ENCODE results near the gene GRIK4. TPM values are rescaled to one million over a fixed set of nuclear protein-coding genes. Genes with fewer than 3 reads are reported as not detected.
A peak's percentile ranks its signal among the peaks of the same experiment; 100 is the strongest.

GRIK4 gene
- total RNA-seq, 3 donors from 2014 or later (not counting 1 experiment from before 2014, with no cell fraction given), result 2.2 to 32.3 (median 21.9) TPM

DNA sequence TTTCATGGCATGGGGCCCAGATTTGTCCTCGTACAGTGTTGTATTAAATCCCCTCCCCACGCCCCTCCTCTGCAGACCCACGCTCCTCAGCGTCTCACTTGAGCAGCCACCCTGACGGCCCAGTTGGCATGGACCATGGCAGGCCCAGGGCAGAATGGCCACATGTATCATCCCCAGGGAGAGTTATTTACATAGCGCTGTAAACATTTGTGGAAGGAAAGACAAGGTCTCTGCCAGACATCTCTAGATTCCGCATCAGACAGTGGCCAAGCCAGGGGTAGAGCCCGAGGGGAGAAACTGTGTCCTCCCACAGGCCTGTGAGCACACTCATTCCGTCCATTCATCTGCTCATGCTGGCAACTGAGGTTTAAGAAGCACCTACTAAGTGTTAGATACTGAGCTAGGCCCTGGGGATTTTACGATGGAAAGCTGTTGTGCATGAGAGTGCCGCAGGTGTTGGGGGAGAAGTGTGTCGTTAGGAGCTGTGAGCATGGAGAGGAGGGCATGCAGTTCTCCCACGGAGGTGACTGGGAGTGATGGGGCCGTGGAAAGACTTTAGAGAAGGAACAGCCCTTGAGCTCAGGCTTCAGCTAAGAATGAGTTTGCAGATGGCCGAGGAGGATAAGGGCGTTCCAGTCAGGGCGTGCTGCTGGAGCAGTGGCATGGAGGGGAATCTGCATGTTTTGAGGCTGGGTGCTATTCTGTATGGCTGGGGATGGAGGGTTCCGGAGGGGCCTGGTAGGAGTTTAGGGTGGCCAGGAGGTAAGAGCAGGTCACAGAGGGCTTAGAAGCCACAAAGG lies 94.9 kb downstream of the GRIK4 start:
- Mint-ChIP-seq H3K4me3 (no peak overlapping the region), H3K27ac (peak overlapping the region in 1 of 2 donors; percentile 58), H3K36me3 (no peaks in the 10 kb centered on the region), H3K4me1 (peaks cover 0 to 28% of the 10 kb centered on the region in 2 donors), H3K9me3 (no peaks in the 10 kb centered on the region), H3K27me3 (ENCODE audit: low read depth in 2 of 2) (peaks cover 0 to 3% of the 10 kb centered on the region in 2 donors)
- intact Hi-C loops (cut with micrococcal nuclease), result no loop called here
- ATAC-seq, result no peak
- Histone ChIP-seq H3K4me3 (ENCODE audit: low read length) (no peak overlapping the region), H3K27ac (ENCODE audit: low read length) (no peak overlapping the region), H3K4me1 (ENCODE audit: control insufficient read depth, insufficient read depth, low read length) (no peaks in the 10 kb centered on the region), H3K36me3 (ENCODE audit: control insufficient read depth, insufficient read depth, low read length) (no peaks in the 10 kb centered on the region), H3K27me3 (ENCODE audit: control insufficient read depth, insufficient read depth, low read length) (no peaks in the 10 kb centered on the region), H3K9me3 (ENCODE audit: control insufficient read depth, insufficient read depth, low read length) (no peaks in the 10 kb centered on the region)
- no peak for DNase-seq
- WGBS (ENCODE audit: insufficient coverage), result 92% methylated on average over 18 of the region's 18 CpGs
- TF ChIP-seq, protein P1, sequence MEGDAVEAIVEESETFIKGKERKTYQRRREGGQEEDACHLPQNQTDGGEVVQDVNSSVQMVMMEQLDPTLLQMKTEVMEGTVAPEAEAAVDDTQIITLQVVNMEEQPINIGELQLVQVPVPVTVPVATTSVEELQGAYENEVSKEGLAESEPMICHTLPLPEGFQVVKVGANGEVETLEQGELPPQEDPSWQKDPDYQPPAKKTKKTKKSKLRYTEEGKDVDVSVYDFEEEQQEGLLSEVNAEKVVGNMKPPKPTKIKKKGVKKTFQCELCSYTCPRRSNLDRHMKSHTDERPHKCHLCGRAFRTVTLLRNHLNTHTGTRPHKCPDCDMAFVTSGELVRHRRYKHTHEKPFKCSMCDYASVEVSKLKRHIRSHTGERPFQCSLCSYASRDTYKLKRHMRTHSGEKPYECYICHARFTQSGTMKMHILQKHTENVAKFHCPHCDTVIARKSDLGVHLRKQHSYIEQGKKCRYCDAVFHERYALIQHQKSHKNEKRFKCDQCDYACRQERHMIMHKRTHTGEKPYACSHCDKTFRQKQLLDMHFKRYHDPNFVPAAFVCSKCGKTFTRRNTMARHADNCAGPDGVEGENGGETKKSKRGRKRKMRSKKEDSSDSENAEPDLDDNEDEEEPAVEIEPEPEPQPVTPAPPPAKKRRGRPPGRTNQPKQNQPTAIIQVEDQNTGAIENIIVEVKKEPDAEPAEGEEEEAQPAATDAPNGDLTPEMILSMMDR (IDR thresholded peaks at IDR 0.05), result no peak

DNA sequence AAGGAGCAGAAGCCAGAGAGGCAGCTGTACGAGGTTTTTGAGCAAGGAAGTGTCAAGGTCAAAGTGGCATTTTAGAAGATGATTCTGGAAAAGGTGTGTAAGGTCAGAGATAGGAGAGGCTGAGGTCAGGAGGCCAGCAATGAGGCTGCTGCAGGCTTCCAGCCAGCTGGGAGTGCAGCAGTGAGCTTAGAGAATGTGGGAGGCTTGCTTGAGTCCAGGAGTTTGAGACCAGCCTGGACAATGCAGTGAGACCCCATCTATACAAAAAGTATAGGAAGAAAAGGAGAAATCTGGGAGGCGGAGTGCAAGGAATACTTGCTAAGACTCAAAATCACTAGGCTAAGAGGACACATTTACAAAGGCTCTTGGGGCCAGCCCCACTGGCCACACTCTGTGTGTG lies 96.5 kb downstream of the GRIK4 start:
- Histone ChIP-seq H3K27ac (ENCODE audit: low read length) (no peak overlapping the region), H3K9me3 (ENCODE audit: control insufficient read depth, insufficient read depth, low read length) (no peaks in the 10 kb centered on the region), H3K4me3 (ENCODE audit: low read length) (no peak overlapping the region), H3K36me3 (ENCODE audit: control insufficient read depth, insufficient read depth, low read length) (no peaks in the 10 kb centered on the region), H3K27me3 (ENCODE audit: control insufficient read depth, insufficient read depth, low read length) (no peaks in the 10 kb centered on the region), H3K4me1 (ENCODE audit: control insufficient read depth, insufficient read depth, low read length) (no peaks in the 10 kb centered on the region)
- TF ChIP-seq, protein P1 (IDR thresholded peaks at IDR 0.05), result no peak
- Mint-ChIP-seq H3K36me3 (no peaks in the 10 kb centered on the region), H3K27me3 (ENCODE audit: low read depth in 2 of 2) (peaks cover 0 to 3% of the 10 kb centered on the region in 2 donors), H3K27ac (no peak overlapping the region), H3K9me3 (no peaks in the 10 kb centered on the region), H3K4me3 (no peak overlapping the region), H3K4me1 (peaks cover 6 to 37% of the 10 kb centered on the region in 2 donors)
- ATAC-seq, result no peak
- DNase-seq, result no peak
- WGBS (ENCODE audit: insufficient coverage), result 72% methylated on average over 2 of the region's 2 CpGs
- intact Hi-C loops (cut with micrococcal nuclease), result no loop called here

DNA sequence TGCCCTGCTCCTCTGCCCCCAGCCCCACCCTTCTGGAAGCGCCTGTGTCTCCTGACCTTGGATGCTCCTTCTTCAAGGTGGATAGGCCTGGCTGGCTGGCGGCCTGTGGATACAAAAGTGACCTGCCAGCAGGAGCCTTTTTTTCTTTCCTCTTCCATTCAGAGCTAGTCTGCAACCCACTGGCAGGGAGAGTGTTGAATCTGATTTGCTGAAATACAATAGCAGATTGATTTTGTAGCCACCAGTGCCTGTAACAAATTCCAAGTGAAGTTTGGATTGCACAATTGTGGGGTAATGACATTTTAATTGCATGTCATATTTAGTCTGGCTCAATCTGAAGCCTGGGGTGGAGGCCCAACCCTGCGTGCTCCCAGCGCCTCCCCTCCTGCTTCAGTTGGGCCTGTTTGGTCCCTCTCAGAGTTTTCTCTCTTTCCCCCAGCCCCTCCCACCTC lies 97.2 kb downstream of the GRIK4 start:
- no peak overlapping the region for H3K4me3 Mint-ChIP-seq

More for the DNA sequence above, 97.2 kb downstream of the GRIK4 start:
- Histone ChIP-seq H3K27me3 (ENCODE audit: control insufficient read depth, insufficient read depth, low read length) (no peaks in the 10 kb centered on the region), H3K4me3 (ENCODE audit: low read length) (no peak overlapping the region), H3K9me3 (ENCODE audit: control insufficient read depth, insufficient read depth, low read length) (no peaks in the 10 kb centered on the region), H3K36me3 (ENCODE audit: control insufficient read depth, insufficient read depth, low read length) (no peaks in the 10 kb centered on the region), H3K4me1 (ENCODE audit: control insufficient read depth, insufficient read depth, low read length) (no peaks in the 10 kb centered on the region), H3K27ac (ENCODE audit: low read length) (no peak overlapping the region)
- TF ChIP-seq, protein P1 (IDR thresholded peaks at IDR 0.05), result no peak
- Mint-ChIP-seq H3K9me3 (no peaks in the 10 kb centered on the region), H3K4me1 (peaks cover 13 to 45% of the 10 kb centered on the region in 2 donors), H3K27ac (no peak overlapping the region), H3K36me3 (no peaks in the 10 kb centered on the region), H3K27me3 (ENCODE audit: low read depth in 2 of 2) (peaks cover 0 to 3% of the 10 kb centered on the region in 2 donors)
- intact Hi-C loops (cut with micrococcal nuclease), result no loop called here
- DNase-seq, result no peak
- 91% methylated on average over 4 of the region's 4 CpGs for WGBS (ENCODE audit: insufficient coverage)
- ATAC-seq, result no peak

Data from natural killer cell (primary cell).